Activated T-helper 2 cell treated with anti-CD3 and anti-CD28 coated beads, Interferon-gamma antibody, Interleukin-2, Interleukin-4, amounts not matched to agents 10 μg/mL and 5 μg/mL and 100 μg/mL, durations not matched to agents 14 hours and 24 hours and 36 hours (primary cell): ENCODE results near the gene AGO1. TPM values are rescaled to one million over a fixed set of nuclear protein-coding genes. Genes with fewer than 3 reads are reported as not detected.

Experiments
- DNase-seq: peaks from one replicate; pipeline ENCODE4 v3.0.0; 2021; ENCODE audit warnings: low spot score
- H3K27ac Mint-ChIP-seq: one replicate; pipeline ENCODE4 v1.8.0; 2021; ENCODE audit warnings: mixed read lengths
- H3K27me3 Mint-ChIP-seq: one replicate; pipeline ENCODE4 v1.8.0; 2021; ENCODE audit warnings: low read depth, mixed read lengths
- H3K36me3 Mint-ChIP-seq: one replicate; pipeline ENCODE4 v1.8.0; 2021; ENCODE audit warnings: low read depth, mixed read lengths
- H3K4me1 Mint-ChIP-seq: one replicate; pipeline ENCODE4 v1.8.0; 2021; ENCODE audit warnings: low read depth, mixed read lengths
- H3K4me3 Mint-ChIP-seq: one replicate; pipeline ENCODE4 v1.8.0; 2021; ENCODE audit warnings: low read depth, mild to moderate bottlenecking, moderate library complexity, mixed read lengths
- H3K9me3 Mint-ChIP-seq: one replicate; pipeline ENCODE4 v1.8.0; 2021; ENCODE audit warnings: mixed read lengths
- intact Hi-C: fragments of 100-400 bp; cut with micrococcal nuclease; formaldehyde crosslinking; loops from one replicate; pipeline ENCODE4 v1.15.1; 2023
- total RNA-seq: library from RNA; stranded (reverse); gene quantifications from 2 replicates; pipeline ENCODE4 v1.2.3, GENCODE V29; 2022

AGO1 gene
- total RNA-seq, 1 donor from 2014 or later: 36.9 TPM

DNA sequence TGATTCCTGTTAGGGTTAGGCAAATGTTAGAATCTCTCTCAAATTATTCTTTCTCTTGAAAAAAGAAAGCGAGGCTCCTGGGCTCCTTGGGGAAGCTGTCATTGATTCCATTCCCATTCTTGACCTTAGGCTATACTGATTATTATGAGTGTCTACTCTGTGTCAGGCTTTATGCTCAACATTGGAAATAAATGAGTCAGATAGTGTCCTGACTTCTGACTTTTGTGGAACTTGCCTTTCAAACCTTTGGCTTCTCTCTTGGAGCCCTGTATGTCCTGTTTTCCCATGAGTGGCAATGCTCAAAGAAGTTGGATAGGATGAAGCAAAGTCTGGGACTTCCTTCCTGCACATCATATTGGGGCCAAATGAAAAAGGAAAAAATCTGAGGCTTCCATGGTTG lies 11.6 kb downstream of the AGO1 start:
- intact Hi-C loops: no loop called here
- no peak overlapping the region for H3K4me3 Mint-ChIP-seq
- H3K27me3 Mint-ChIP-seq: no peaks in the 10 kb centered on the region
- H3K9me3 Mint-ChIP-seq: no peaks in the 10 kb centered on the region
- H3K4me1 Mint-ChIP-seq: peaks cover 5% of the 10 kb centered on the region
- peaks cover 45% of the 10 kb centered on the region for H3K36me3 Mint-ChIP-seq
- DNase-seq: no peak
- H3K27ac Mint-ChIP-seq: no peak overlapping the region

DNA sequence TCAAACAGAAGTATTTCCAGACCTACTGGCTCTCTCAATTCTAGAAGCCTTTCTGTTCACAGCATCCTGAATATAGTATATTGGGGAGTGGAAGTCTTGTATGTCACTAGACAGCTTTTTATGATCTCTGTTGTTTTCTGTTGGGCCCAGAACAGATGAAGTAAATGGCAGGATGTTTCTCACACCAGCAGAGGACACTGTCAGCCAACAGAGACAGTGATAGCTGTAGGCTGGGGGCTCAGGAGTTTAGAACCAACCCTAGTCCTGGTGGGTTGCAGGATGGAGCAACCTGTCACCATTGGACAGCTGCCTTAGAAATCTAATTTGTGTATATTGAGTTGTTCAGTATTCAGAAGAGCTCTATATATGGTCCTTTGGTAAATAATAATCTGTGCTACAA lies 16.9 kb downstream of the AGO1 start:
- Mint-ChIP-seq H3K4me3 (no peak overlapping the region), H3K27ac (no peak overlapping the region), H3K4me1 (no peaks in the 10 kb centered on the region), H3K36me3 (peaks cover 44% of the 10 kb centered on the region), H3K27me3 (no peaks in the 10 kb centered on the region), H3K9me3 (no peaks in the 10 kb centered on the region)
- DNase-seq: no peak
- intact Hi-C loops: no loop called here

DNA sequence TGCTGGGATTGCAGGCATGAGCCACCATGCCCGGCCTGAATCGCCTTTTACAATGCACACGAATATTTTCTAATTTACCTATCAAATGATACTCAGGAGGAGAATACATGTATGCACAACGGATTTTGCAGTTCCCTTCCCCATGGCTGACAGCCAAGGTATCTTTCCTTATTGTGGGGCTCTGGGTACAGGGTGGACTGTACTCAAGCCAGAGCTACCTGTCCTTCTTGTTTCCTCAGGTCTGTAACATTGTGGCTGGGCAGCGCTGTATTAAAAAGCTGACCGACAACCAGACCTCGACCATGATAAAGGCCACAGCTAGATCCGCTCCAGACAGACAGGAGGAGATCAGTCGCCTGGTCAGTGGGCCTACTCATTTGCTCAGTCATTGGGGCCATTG lies 18.2 kb downstream of the AGO1 start:
- H3K4me1 Mint-ChIP-seq: no peaks in the 10 kb centered on the region
- intact Hi-C loops: no loop called here
- no peak for DNase-seq
- H3K27me3 Mint-ChIP-seq: no peaks in the 10 kb centered on the region
- no peak overlapping the region for H3K27ac Mint-ChIP-seq
- no peak overlapping the region for H3K4me3 Mint-ChIP-seq
- peaks cover 38% of the 10 kb centered on the region for H3K36me3 Mint-ChIP-seq
- H3K9me3 Mint-ChIP-seq: no peaks in the 10 kb centered on the region

DNA sequence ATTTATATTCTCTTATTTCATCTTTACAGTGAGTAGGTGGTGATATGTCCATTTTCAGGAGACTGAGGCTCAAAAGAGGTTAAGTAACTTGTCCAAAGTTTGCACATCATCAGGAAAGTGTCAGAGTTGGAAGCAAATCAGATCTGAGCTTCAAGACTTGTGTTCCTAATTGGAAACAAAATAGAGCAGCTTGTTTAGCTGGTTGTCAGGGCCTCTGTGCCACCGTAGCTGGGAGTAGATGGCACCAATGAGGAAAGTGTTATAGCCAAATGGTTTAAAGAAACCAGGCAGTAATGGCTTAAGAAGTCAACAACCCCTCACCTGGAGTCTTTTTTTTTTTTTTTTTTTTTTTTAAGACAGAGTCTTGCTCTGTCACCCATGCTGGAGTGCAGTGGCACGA lies 19.7 kb downstream of the AGO1 start:
- Mint-ChIP-seq H3K27me3 (no peaks in the 10 kb centered on the region), H3K4me1 (no peaks in the 10 kb centered on the region), H3K4me3 (no peak overlapping the region), H3K36me3 (peaks cover 35% of the 10 kb centered on the region), H3K27ac (no peak overlapping the region), H3K9me3 (no peaks in the 10 kb centered on the region)
- intact Hi-C loops: no loop called here
- no peak for DNase-seq

DNA sequence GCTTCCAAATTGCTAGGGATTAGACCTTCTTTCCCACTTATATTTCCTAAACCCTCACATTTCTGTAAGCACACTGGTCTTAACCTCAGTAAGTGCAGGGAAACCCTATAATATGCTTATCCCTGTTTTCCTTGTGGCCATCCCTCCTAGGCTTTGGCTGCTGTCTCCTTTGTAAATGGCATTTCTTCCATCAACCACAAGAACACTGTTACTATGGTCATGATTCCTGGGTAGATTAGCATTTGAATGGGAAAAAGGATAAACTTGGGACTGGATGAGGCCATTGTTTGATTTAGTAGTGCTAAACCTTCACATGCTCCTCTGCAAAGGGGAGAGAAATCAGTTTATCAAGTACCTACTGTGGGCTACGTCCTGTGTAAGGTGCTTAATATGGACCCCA lies 31.7 kb downstream of the AGO1 start:
- H3K4me3 Mint-ChIP-seq: no peak overlapping the region
- H3K36me3 Mint-ChIP-seq: peaks cover 67% of the 10 kb centered on the region
- no peak overlapping the region for H3K27ac Mint-ChIP-seq
- DNase-seq: no peak
- no peaks in the 10 kb centered on the region for H3K9me3 Mint-ChIP-seq
- H3K4me1 Mint-ChIP-seq: no peaks in the 10 kb centered on the region
- no peaks in the 10 kb centered on the region for H3K27me3 Mint-ChIP-seq
- intact Hi-C loops: no loop called here

DNA sequence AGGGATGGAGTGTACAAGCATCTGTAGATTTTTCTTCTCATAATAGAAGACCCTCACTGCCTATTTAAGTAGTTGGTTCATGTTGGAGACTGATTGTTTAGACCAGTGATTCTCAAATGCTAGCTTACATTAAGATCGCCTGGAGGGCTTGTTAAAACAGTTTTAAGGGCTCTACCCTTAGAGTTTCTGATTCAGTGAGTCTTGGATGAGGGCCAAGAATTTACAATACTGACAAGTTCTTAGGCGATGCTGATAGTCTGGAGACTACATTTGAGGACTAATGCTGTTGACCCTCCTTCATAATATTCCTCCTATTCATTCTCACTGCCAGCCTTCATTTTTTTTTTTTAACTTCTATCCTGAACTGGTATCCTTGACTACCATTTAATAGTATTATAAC lies 32.7 kb downstream of the AGO1 start:
- no peaks in the 10 kb centered on the region for H3K4me1 Mint-ChIP-seq

DNA sequence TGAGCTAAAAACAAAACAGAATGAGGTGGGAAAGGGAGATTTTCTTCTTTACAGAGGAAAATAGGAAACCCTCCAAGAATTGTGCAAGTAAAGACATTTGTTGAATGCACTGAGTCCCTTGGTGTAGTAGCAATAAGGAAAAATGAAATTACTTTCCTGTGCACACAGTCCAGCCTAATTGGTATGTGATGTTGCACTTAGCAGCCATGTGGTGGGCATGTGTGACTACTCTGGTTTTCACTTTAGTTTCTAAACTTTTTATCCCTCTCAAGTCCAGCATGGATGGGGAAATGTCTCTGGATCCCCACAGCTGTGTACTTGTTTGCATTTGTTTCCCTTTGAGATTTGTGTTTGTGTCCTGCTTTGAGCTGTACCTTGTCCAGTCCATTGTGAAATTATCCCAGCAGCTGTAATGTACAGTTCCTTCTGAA lies 40.8 kb downstream of the AGO1 start:
- Mint-ChIP-seq H3K9me3 (no peaks in the 10 kb centered on the region), H3K27ac (no peak overlapping the region), H3K4me3 (no peak overlapping the region), H3K36me3 (peaks cover 23% of the 10 kb centered on the region), H3K27me3 (no peaks in the 10 kb centered on the region), H3K4me1 (no peaks in the 10 kb centered on the region)
- intact Hi-C loops: no loop called here
- DNase-seq: no peak

More for the DNA sequence above, 32.7 kb downstream of the AGO1 start:
- intact Hi-C loops: no loop called here
- Mint-ChIP-seq H3K27me3 (no peaks in the 10 kb centered on the region), H3K36me3 (peaks cover 76% of the 10 kb centered on the region), H3K4me3 (no peak overlapping the region), H3K27ac (no peak overlapping the region), H3K9me3 (no peaks in the 10 kb centered on the region)
- no peak for DNase-seq

DNA sequence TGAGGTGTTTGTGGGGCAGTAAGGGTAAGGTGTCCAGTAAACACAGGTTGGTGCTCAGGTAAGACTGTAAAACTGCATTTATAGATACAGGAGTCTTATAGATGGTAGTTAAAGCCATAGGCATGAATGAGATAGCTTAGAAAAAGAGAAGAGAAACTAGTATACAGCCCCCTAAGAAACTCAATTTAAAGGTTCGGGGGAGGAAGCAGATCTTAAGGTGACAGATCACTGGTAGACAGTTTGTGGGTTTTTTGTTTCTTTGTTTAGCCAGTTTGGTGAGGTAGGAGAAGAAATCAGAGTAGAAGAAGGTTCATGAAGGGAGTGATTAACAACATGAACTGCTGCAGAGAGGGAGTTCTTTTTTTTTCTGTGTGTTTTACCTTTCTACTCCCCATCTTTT lies 41.8 kb downstream of the AGO1 start:
- Mint-ChIP-seq H3K9me3 (no peaks in the 10 kb centered on the region), H3K4me1 (peaks cover 2% of the 10 kb centered on the region), H3K36me3 (peaks cover 20% of the 10 kb centered on the region)

DNA sequence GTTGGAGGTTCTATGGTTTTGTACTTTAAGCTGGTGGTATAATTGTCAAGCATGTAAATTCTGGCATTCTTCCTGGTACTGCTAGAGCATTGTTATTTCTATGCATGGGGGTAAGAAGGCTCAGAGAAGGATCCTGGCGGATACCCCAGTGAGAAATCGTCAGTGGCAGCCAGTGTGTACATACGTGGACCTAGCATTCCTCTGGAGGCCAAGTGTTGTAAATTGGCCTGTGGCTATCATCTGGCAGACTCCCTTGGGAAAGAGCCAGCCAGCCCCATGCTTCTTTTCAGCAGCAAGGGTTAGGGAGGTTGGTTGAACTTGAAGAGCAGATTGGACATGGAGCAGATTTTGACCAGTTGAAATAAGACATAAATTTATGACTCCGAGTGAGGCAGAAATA lies 42.7 kb downstream of the AGO1 start:
- Mint-ChIP-seq H3K9me3 (no peaks in the 10 kb centered on the region), H3K27ac (no peak overlapping the region), H3K27me3 (no peaks in the 10 kb centered on the region), H3K36me3 (peaks cover 10% of the 10 kb centered on the region), H3K4me3 (no peak overlapping the region), H3K4me1 (peaks cover 6% of the 10 kb centered on the region)
- no peak for DNase-seq
- intact Hi-C loops: no loop called here

More for the DNA sequence above, 41.8 kb downstream of the AGO1 start:
- no peaks in the 10 kb centered on the region for H3K27me3 Mint-ChIP-seq
- no peak overlapping the region for H3K27ac Mint-ChIP-seq
- intact Hi-C loops: no loop called here
- no peak for DNase-seq
- H3K4me3 Mint-ChIP-seq: no peak overlapping the region

DNA sequence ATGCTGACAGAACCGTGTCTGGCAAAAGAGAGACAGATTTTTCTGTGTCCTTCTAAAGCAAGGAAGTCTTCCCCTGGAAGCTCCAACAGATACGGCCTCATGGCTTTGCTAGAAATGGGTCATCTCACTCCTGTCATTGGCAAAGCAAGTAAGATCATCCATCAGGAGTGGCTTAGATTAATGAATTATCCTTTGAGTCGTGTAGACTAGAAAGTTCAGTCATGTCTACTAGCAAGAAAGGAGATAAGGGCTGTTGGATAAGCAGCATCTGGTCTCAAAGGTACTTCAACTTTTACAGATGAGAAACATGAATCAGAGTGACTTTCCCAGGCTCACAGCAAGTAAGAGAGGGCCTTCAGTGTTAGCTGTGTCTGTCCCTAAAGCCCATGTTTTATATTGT lies 44.5 kb downstream of the AGO1 start:
- H3K27ac Mint-ChIP-seq: no peak overlapping the region
- no peaks in the 10 kb centered on the region for H3K27me3 Mint-ChIP-seq
- peaks cover 13% of the 10 kb centered on the region for H3K4me1 Mint-ChIP-seq
- intact Hi-C loops: no loop called here
- no peak for DNase-seq
- H3K9me3 Mint-ChIP-seq: no peaks in the 10 kb centered on the region
- peaks cover 7% of the 10 kb centered on the region for H3K36me3 Mint-ChIP-seq
- H3K4me3 Mint-ChIP-seq: no peak overlapping the region

DNA sequence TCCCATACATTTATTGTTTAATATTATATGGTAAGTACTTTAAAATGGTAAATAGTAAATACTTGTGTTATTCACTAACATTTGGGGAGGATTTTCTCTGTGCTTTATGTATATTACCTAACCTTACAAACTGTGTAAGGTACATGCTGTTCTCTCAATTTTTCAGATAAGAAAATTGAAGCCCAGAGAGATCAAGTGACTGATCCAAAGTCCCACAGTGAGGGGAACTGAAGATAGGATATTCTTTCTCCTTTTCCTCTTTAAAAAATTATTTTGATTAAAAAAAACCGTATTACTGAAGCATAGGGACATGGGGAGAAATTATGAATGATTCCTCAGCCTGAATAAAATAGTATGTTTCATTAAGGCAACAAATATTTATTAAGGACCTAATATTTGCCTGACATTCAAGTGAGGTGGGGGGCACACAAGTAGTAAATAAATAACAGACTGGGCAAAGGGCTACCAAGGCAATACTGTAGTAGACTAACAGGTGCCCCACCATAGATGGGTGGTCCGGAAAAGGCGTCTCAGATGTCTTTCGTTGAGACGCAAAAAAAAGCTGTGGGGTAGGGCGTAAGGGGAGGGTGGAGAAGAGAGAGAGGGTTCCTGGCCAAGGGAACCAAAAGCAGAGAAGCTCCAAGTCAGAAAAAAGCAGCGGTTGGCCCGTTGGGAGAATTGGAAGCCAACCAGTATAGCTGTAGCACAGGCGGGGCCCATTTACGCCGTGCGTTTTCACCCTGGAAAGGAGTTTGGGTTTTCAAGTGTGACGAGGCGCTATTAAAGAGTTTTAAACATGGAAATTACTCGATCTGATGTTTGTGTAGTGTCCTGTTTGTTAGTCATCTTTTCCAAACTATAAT lies 47.0 kb downstream of the AGO1 start:
- Mint-ChIP-seq H3K27ac (peak overlapping the region; percentile 96), H3K9me3 (no peaks in the 10 kb centered on the region), H3K27me3 (no peaks in the 10 kb centered on the region), H3K36me3 (peaks cover 7% of the 10 kb centered on the region), H3K4me1 (peaks cover 27% of the 10 kb centered on the region), H3K4me3 (peak overlapping the region; percentile 90)
- DNase-seq: peak; percentile 15
- intact Hi-C loops: loop anchor here (2.0 to 5.0 kb wide), 2 partner anchors 292 to 737 kb away; partner anchors contain the start of genes SFPQ and THRAP3

DNA sequence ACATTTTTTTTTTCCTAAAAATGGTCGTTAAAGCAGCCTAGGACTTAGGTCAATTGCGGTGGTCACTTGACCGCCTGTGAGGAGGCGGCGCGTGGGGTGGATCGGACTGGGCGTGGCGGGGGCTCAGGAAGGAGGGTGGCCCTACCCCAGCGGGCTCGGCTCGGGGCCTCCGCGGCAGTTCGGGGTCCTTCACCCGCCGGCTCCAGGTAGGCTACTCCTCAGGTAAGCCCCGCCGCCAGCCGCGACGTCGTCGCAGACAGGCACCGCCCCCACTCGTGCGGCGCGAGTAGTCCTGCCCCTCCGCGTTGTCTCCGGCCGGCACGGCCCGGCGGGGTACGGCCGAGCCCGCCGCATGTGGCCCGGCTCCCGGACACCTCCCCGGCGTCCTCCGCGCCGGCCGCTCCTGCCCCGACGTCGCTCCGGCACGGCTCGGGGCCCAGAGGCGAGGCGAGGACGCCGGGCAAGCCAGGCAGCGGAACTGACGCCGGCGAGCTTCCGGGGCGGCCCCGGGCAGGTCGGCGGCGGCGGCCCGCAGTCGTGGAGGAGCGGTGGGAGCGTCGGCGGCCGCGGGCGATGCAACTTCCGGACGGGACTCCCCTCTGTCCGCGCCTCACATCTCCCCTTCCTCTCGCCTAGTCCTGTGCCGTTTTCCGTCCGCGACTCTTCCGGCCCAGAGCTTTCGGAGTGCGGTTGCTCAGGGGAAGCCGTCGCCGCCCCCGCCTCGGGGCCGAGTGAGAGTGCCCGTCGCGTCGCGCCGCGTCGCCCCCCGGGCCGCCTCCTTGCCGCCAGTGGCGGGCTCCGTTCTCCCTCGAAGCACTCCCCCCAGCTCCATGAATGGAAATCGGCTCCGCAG lies 47.8 kb downstream of the AGO1 start, which contains the start of gene AGO3:
TSS of gene AGO3 (plus strand) at position 513 of the 853 bp plus-strand sequence. CDS start at position 835, 322 bp downstream.
- Mint-ChIP-seq H3K4me1 (peaks cover 27% of the 10 kb centered on the region), H3K4me3 (peak within 1 kb of the TSS; percentile 90), H3K27ac (peak within 1 kb of the TSS; percentile 96), H3K27me3 (no peaks in the 10 kb centered on the region), H3K36me3 (peaks cover 7% of the 10 kb centered on the region), H3K9me3 (no peaks in the 10 kb centered on the region)
- DNase-seq: peak; percentile 86
- intact Hi-C loops: loop anchor here (1.0 to 5.0 kb wide), 5 partner anchors 16 to 738 kb away; partner anchors contain the start of genes ADPRS, AGO1, SFPQ and THRAP3
